ENCODE results near the gene NAV3.
"Not testable (repeated sequence)": the region's sequence is repeated elsewhere in the genome, so short reads cannot be mapped to it uniquely, and the experiment has no call there.

NAV3 gene

GRCh38 chr12:78095623-78096022, 264.9 kb downstream of the NAV3 start:
- H3K4me3 ChIP-seq (ENCODE audit: low read depth in 1 of 2, low read length in 2 of 2): no peak overlapping the region
- H3K27ac ChIP-seq (ENCODE audit: low read length): no peak overlapping the region
- peaks cover 0 to 6% of the 10 kb centered on the region in 2 donors for H3K4me1 ChIP-seq (ENCODE audit: control insufficient read depth in 1 of 2, insufficient read depth in 2 of 2, low read length in 2 of 2)
- no peaks in the 10 kb centered on the region for H3K36me3 ChIP-seq (ENCODE audit: control insufficient read depth in 1 of 2, insufficient read depth in 2 of 2, low read length in 2 of 2)
- no peaks in the 10 kb centered on the region for H3K9me3 ChIP-seq (ENCODE audit: control insufficient read depth in 1 of 2, low read length in 2 of 2)
- no peaks in the 10 kb centered on the region for H3K27me3 ChIP-seq (ENCODE audit: low read depth, low read length)

GRCh38 chr12:78096909-78097597, 266.4 kb downstream of the NAV3 start:
- Histone ChIP-seq H3K27ac (ENCODE audit: low read length) (no peak overlapping the region), H3K4me3 (ENCODE audit: low read depth in 1 of 2, low read length in 2 of 2) (no peak overlapping the region), H3K4me1 (ENCODE audit: control insufficient read depth in 1 of 2, insufficient read depth in 2 of 2, low read length in 2 of 2) (peaks cover 0 to 6% of the 10 kb centered on the region in 2 donors), H3K9me3 (ENCODE audit: control insufficient read depth in 1 of 2, low read length in 2 of 2) (no peaks in the 10 kb centered on the region), H3K27me3 (ENCODE audit: low read depth, low read length) (no peaks in the 10 kb centered on the region), H3K36me3 (ENCODE audit: control insufficient read depth in 1 of 2, insufficient read depth in 2 of 2, low read length in 2 of 2) (no peaks in the 10 kb centered on the region)

- Histone ChIP-seq H3K27ac (ENCODE audit: low read length) (no peak overlapping the region), H3K9me3 (ENCODE audit: control insufficient read depth in 1 of 2, low read length in 2 of 2) (no peaks in the 10 kb centered on the region), H3K4me3 (ENCODE audit: low read depth in 1 of 2, low read length in 2 of 2) (no peak overlapping the region), H3K4me1 (ENCODE audit: control insufficient read depth in 1 of 2, insufficient read depth in 2 of 2, low read length in 2 of 2) (peaks cover 0 to 6% of the 10 kb centered on the region in 2 donors), H3K36me3 (ENCODE audit: control insufficient read depth in 1 of 2, insufficient read depth in 2 of 2, low read length in 2 of 2) (no peaks in the 10 kb centered on the region), H3K27me3 (ENCODE audit: low read depth, low read length) (no peaks in the 10 kb centered on the region)
Observed at GRCh38 chr12:78099806-78100205, 269.1 kb downstream of the NAV3 start.

GRCh38 chr12:78101113-78101876, 270.6 kb downstream of the NAV3 start:
- no peaks in the 10 kb centered on the region for H3K27me3 ChIP-seq (ENCODE audit: low read depth, low read length)

GRCh38 chr12:78101946-78102635, 271.4 kb downstream of the NAV3 start:
- H3K27me3 ChIP-seq (ENCODE audit: low read depth, low read length): no peaks in the 10 kb centered on the region
- peaks cover 0 to under 1% of the 10 kb centered on the region in 2 donors for H3K4me1 ChIP-seq (ENCODE audit: control insufficient read depth in 1 of 2, insufficient read depth in 2 of 2, low read length in 2 of 2)
- H3K9me3 ChIP-seq (ENCODE audit: control insufficient read depth in 1 of 2, low read length in 2 of 2): no peaks in the 10 kb centered on the region
- no peak overlapping the region for H3K27ac ChIP-seq (ENCODE audit: low read length)
- no peaks in the 10 kb centered on the region for H3K36me3 ChIP-seq (ENCODE audit: control insufficient read depth in 1 of 2, insufficient read depth in 2 of 2, low read length in 2 of 2)
- no peak overlapping the region for H3K4me3 ChIP-seq (ENCODE audit: low read depth in 1 of 2, low read length in 2 of 2)

More at GRCh38 chr12:78101113-78101876, 270.6 kb downstream of the NAV3 start:
- no peak overlapping the region for H3K27ac ChIP-seq (ENCODE audit: low read length)
- peaks cover 0 to 6% of the 10 kb centered on the region in 2 donors for H3K4me1 ChIP-seq (ENCODE audit: control insufficient read depth in 1 of 2, insufficient read depth in 2 of 2, low read length in 2 of 2)
- H3K4me3 ChIP-seq (ENCODE audit: low read depth in 1 of 2, low read length in 2 of 2): no peak overlapping the region
- no peaks in the 10 kb centered on the region for H3K9me3 ChIP-seq (ENCODE audit: control insufficient read depth in 1 of 2, low read length in 2 of 2)
- H3K36me3 ChIP-seq (ENCODE audit: control insufficient read depth in 1 of 2, insufficient read depth in 2 of 2, low read length in 2 of 2): no peaks in the 10 kb centered on the region

GRCh38 chr12:78102801-78103200, 272.1 kb downstream of the NAV3 start:
- not testable (repeated sequence) for H3K9me3 ChIP-seq (ENCODE audit: control insufficient read depth in 1 of 2, low read length in 2 of 2); H3K4me1 ChIP-seq (ENCODE audit: control insufficient read depth in 1 of 2, insufficient read depth in 2 of 2, low read length in 2 of 2); H3K27ac ChIP-seq (ENCODE audit: low read length); H3K36me3 ChIP-seq (ENCODE audit: control insufficient read depth in 1 of 2, insufficient read depth in 2 of 2, low read length in 2 of 2); H3K4me3 ChIP-seq (ENCODE audit: low read depth in 1 of 2, low read length in 2 of 2); H3K27me3 ChIP-seq (ENCODE audit: low read depth, low read length)

- no peaks in the 10 kb centered on the region for H3K36me3 ChIP-seq (ENCODE audit: control insufficient read depth in 1 of 2, insufficient read depth in 2 of 2, low read length in 2 of 2)
- H3K27ac ChIP-seq (ENCODE audit: low read length): no peak overlapping the region
- no peaks in the 10 kb centered on the region for H3K27me3 ChIP-seq (ENCODE audit: low read depth, low read length)
- H3K4me3 ChIP-seq (ENCODE audit: low read depth in 1 of 2, low read length in 2 of 2): no peak overlapping the region
- H3K9me3 ChIP-seq (ENCODE audit: control insufficient read depth in 1 of 2, low read length in 2 of 2): peaks cover 0 to 2% of the 10 kb centered on the region in 2 donors
- no peaks in the 10 kb centered on the region for H3K4me1 ChIP-seq (ENCODE audit: control insufficient read depth in 1 of 2, insufficient read depth in 2 of 2, low read length in 2 of 2)
Observed at GRCh38 chr12:78115889-78116288, 285.2 kb downstream of the NAV3 start.

- no peaks in the 10 kb centered on the region for H3K9me3 ChIP-seq (ENCODE audit: control insufficient read depth in 1 of 2, low read length in 2 of 2)
- H3K27me3 ChIP-seq (ENCODE audit: low read depth, low read length): no peaks in the 10 kb centered on the region
- no peak overlapping the region for H3K4me3 ChIP-seq (ENCODE audit: low read depth in 1 of 2, low read length in 2 of 2)
- no peaks in the 10 kb centered on the region for H3K36me3 ChIP-seq (ENCODE audit: control insufficient read depth in 1 of 2, insufficient read depth in 2 of 2, low read length in 2 of 2)
- H3K4me1 ChIP-seq (ENCODE audit: control insufficient read depth in 1 of 2, insufficient read depth in 2 of 2, low read length in 2 of 2): no peaks in the 10 kb centered on the region
- no peak overlapping the region for H3K27ac ChIP-seq (ENCODE audit: low read length)
Observed at GRCh38 chr12:78118036-78118435, 287.3 kb downstream of the NAV3 start.

GRCh38 chr12:78118486-78118885, 287.8 kb downstream of the NAV3 start:
- Histone ChIP-seq H3K36me3 (ENCODE audit: control insufficient read depth in 1 of 2, insufficient read depth in 2 of 2, low read length in 2 of 2) (no peaks in the 10 kb centered on the region), H3K4me1 (ENCODE audit: control insufficient read depth in 1 of 2, insufficient read depth in 2 of 2, low read length in 2 of 2) (no peaks in the 10 kb centered on the region), H3K9me3 (ENCODE audit: control insufficient read depth in 1 of 2, low read length in 2 of 2) (no peaks in the 10 kb centered on the region), H3K4me3 (ENCODE audit: low read depth in 1 of 2, low read length in 2 of 2) (no peak overlapping the region), H3K27ac (ENCODE audit: low read length) (no peak overlapping the region), H3K27me3 (ENCODE audit: low read depth, low read length) (no peaks in the 10 kb centered on the region)

GRCh38 chr12:78119351-78119918, 288.7 kb downstream of the NAV3 start:
- no peak overlapping the region for H3K27ac ChIP-seq (ENCODE audit: low read length)
- H3K27me3 ChIP-seq (ENCODE audit: low read depth, low read length): no peaks in the 10 kb centered on the region
- H3K36me3 ChIP-seq (ENCODE audit: control insufficient read depth in 1 of 2, insufficient read depth in 2 of 2, low read length in 2 of 2): no peaks in the 10 kb centered on the region
- H3K4me1 ChIP-seq (ENCODE audit: control insufficient read depth in 1 of 2, insufficient read depth in 2 of 2, low read length in 2 of 2): no peaks in the 10 kb centered on the region
- H3K9me3 ChIP-seq (ENCODE audit: control insufficient read depth in 1 of 2, low read length in 2 of 2): no peaks in the 10 kb centered on the region
- no peak overlapping the region for H3K4me3 ChIP-seq (ENCODE audit: low read depth in 1 of 2, low read length in 2 of 2)

GRCh38 chr12:78120306-78120705, 289.6 kb downstream of the NAV3 start:
- no peaks in the 10 kb centered on the region for H3K27me3 ChIP-seq (ENCODE audit: low read depth, low read length)
- H3K9me3 ChIP-seq (ENCODE audit: control insufficient read depth in 1 of 2, low read length in 2 of 2): no peaks in the 10 kb centered on the region
- no peak overlapping the region for H3K4me3 ChIP-seq (ENCODE audit: low read depth in 1 of 2, low read length in 2 of 2)
- H3K36me3 ChIP-seq (ENCODE audit: control insufficient read depth in 1 of 2, insufficient read depth in 2 of 2, low read length in 2 of 2): no peaks in the 10 kb centered on the region
- H3K27ac ChIP-seq (ENCODE audit: low read length): no peak overlapping the region
- H3K4me1 ChIP-seq (ENCODE audit: control insufficient read depth in 1 of 2, insufficient read depth in 2 of 2, low read length in 2 of 2): no peaks in the 10 kb centered on the region

Data from muscle layer of duodenum (tissue), 2 donors.